GM21717 (cell line): ENCODE measurements around the gene ZWILCH.
"Not testable (repeated sequence)": the region's sequence is repeated elsewhere in the genome, so short reads cannot be mapped to it uniquely, and the experiment has no call there.

Source experiments
- ATAC-seq: cut with Tn5 transposase; IDR thresholded peaks from one replicate; pipeline ENCODE4 v1.9.1; 2021; ENCODE audit warnings: mild to moderate bottlenecking, moderate library complexity; ENCODE audit not compliant: unreplicated experiment

The ZWILCH gene

GRCh38 chr15:66504563-66505429 lies at the start of gene ZWILCH, which contains the start of gene RPL4:
ZWILCH (plus strand) TSS chr15:66505326; CDS start chr15:66505339, 13 bp downstream.
RPL4 (minus strand) TSS chr15:66504855; CDS start chr15:66504790, 65 bp downstream.
- ATAC-seq: peak; percentile 76

GRCh38 chr15:66456211-66456610 lies 48.9 kb upstream of the ZWILCH start:
- no peak for ATAC-seq

- ATAC-seq: no peak
Observed at GRCh38 chr15:66459818-66460615, 45.1 kb upstream of the ZWILCH start.

- not testable (repeated sequence) for ATAC-seq
Observed at GRCh38 chr15:66461294-66461693, 43.8 kb upstream of the ZWILCH start.

GRCh38 chr15:66461917-66462316 lies 43.2 kb upstream of the ZWILCH start:
- ATAC-seq: no peak

GRCh38 chr15:66462627-66463026 lies 42.5 kb upstream of the ZWILCH start:
- no peak for ATAC-seq

GRCh38 chr15:66465294-66465693 lies 39.8 kb upstream of the ZWILCH start:
- ATAC-seq: not testable (repeated sequence)

GRCh38 chr15:66467162-66468040 lies 37.7 kb upstream of the ZWILCH start:
- ATAC-seq: not testable (repeated sequence)

- ATAC-seq: not testable (repeated sequence)
Observed at GRCh38 chr15:66470825-66471224, 34.3 kb upstream of the ZWILCH start.

- ATAC-seq: peak; percentile 80
Observed at GRCh38 chr15:66472176-66472999, 32.7 kb upstream of the ZWILCH start.

- ATAC-seq: no peak
Observed at GRCh38 chr15:66474135-66474534, 31.0 kb upstream of the ZWILCH start.

- no peak for ATAC-seq
Observed at GRCh38 chr15:66474963-66475362, 30.2 kb upstream of the ZWILCH start.

GRCh38 chr15:66476535-66476934 lies 28.6 kb upstream of the ZWILCH start:
- no peak for ATAC-seq

- no peak for ATAC-seq
Observed at GRCh38 chr15:66477011-66477410, 28.1 kb upstream of the ZWILCH start.

- ATAC-seq: no peak
Observed at GRCh38 chr15:66480267-66480666, 24.9 kb upstream of the ZWILCH start.

- ATAC-seq: no peak
Observed at GRCh38 chr15:66481107-66481856, 23.8 kb upstream of the ZWILCH start.

- no peak for ATAC-seq
Observed at GRCh38 chr15:66482539-66482938, 22.6 kb upstream of the ZWILCH start.

- no peak for ATAC-seq
Observed at GRCh38 chr15:66483131-66483566, 22.0 kb upstream of the ZWILCH start.

GRCh38 chr15:66484539-66485112 lies 20.5 kb upstream of the ZWILCH start:
- ATAC-seq: no peak
